ENCODE results near the gene WDR62. TPM values are rescaled to one million over a fixed set of nuclear protein-coding genes. Genes with fewer than 3 reads are reported as not detected.

WDR62 gene
- total RNA-seq, 1 experiment from 2014 or later, result 30.0 TPM

- Histone ChIP-seq H3K9ac (ENCODE audit: extremely low read depth, insufficient read length, low read length) (no peak overlapping the region), H2BK20ac (ENCODE audit: low read depth, low read length, poor library complexity, severe bottlenecking) (no peak overlapping the region), H3K14ac (ENCODE audit: insufficient read depth, low read length) (no peak overlapping the region), H3K23ac (ENCODE audit: insufficient read length, low read depth, low read length) (no peak overlapping the region), H3K18ac (ENCODE audit: insufficient read length, low read depth, low read length) (no peak overlapping the region), H3K79me2 (ENCODE audit: insufficient read depth, low read length) (no peaks in the 10 kb centered on the region), H3K4me2 (ENCODE audit: insufficient read depth, insufficient read length, low read length) (no peak overlapping the region), H3K23me2 (ENCODE audit: insufficient read length, low read depth, low read length, poor library complexity, severe bottlenecking) (no peaks in the 10 kb centered on the region), H2BK5ac (ENCODE audit: insufficient read length, low read length) (no peak overlapping the region), H2AFZ (ENCODE audit: low read length) (no peak overlapping the region), H4K20me1 (ENCODE audit: control insufficient read depth, insufficient read depth, insufficient read length) (no peaks in the 10 kb centered on the region), H3K27me3 (ENCODE audit: insufficient read depth, low read length) (no peaks in the 10 kb centered on the region), H4K91ac (ENCODE audit: insufficient read length, low read depth, low read length) (no peak overlapping the region), H2BK12ac (ENCODE audit: insufficient read length, low read depth, low read length) (no peak overlapping the region), H3K56ac (ENCODE audit: insufficient read length, low read depth, low read length) (no peak overlapping the region), H3K79me1 (ENCODE audit: insufficient read depth, low read depth, low read length, poor library complexity, severe bottlenecking) (no peaks in the 10 kb centered on the region), H4K8ac (replicated peaks; ENCODE audit: insufficient read length, low read depth, low read length) (no peak overlapping the region), H2AK5ac (ENCODE audit: insufficient read length, low read length) (no peak overlapping the region), H3K27ac (ENCODE audit: insufficient read length, low read depth, low read length) (no peak overlapping the region), H3K9me3 (ENCODE audit: control insufficient read depth, low read depth, low read length) (no peaks in the 10 kb centered on the region), H3K4me1 (ENCODE audit: insufficient read depth, low read length) (no peaks in the 10 kb centered on the region), H4K5ac (ENCODE audit: insufficient read length, low read depth, low read length) (no peak overlapping the region), H2BK15ac (ENCODE audit: low read depth, low read length) (no peak overlapping the region), H3K4ac (ENCODE audit: low read depth, low read length) (no peak overlapping the region), H3T11ph (ENCODE audit: low read length) (no peak overlapping the region), H2BK120ac (ENCODE audit: low read depth, low read length, poor library complexity, severe bottlenecking) (no peak overlapping the region)
- no peaks in the 10 kb centered on the region for H3K9me3 Mint-ChIP-seq
- WGBS (ENCODE audit: extremely low coverage, insufficient read length, low lambda C conversion rate), result no CpG with 5 or more reads among the region's 27 CpGs
- H3K4me3 Mint-ChIP-seq, result no peak overlapping the region
- DNase-seq, result no peak
- H3K36me3 Mint-ChIP-seq (ENCODE audit: insufficient read depth in 1 of 3, low read depth in 3 of 3), result peaks cover 31 to 79% (median 68%) of the 10 kb centered on the region in 3 experiments
- no peak for TF ChIP-seq CTCF (conservative IDR thresholded peaks at IDR 0.05)
- H3K4me1 Mint-ChIP-seq, result no peaks in the 10 kb centered on the region
- no peaks in the 10 kb centered on the region; the same call in 1 of the 2 replicates for H3K27me3 Mint-ChIP-seq (ENCODE audit: low read depth)
- H3K27ac Mint-ChIP-seq, result no peak overlapping the region
These were observed 47.0 kb downstream of the WDR62 start for GRCh38 chr19:36101550-36102327.

All from H9 (cell line).